ENCODE results near the gene CCDC54. TPM values are rescaled to one million over a fixed set of nuclear protein-coding genes. Genes with fewer than 3 reads are reported as not detected.
A peak's percentile ranks its signal among the peaks of the same experiment; 100 is the strongest.

The CCDC54 gene
- total and polyA plus RNA-seq, 9 donors: 1.9 to 4.9 (median 2.9) TPM; not detected in 1

DNA sequence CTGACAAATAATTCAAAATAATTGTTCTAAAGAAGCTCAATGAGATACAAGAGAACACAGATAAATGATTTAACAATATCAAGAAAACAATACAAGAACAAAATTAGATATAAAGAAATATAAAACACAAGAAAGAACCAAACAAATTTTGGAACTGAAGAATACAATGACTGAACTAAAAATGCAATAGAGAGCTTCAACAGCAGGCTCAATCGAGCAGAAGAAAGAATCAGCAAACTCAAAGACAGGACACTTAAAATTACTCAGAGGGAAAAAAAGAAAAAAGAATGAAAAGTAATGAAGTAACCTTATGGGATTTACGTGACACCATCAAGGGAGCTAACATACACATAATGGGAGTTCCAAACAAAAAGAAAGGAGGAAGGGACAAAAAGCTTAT lies 32.1 kb downstream of the CCDC54 start:
- DNase-seq: no peak
- Histone ChIP-seq H3K9me3 (replicated peaks; ENCODE audit: control insufficient read depth, low read depth, low read length) (peaks cover 13% of the 10 kb centered on the region), H3K4me3 (ENCODE audit: low read length) (no peak overlapping the region), H3K27me3 (ENCODE audit: control insufficient read depth, insufficient read depth, low read length) (no peaks in the 10 kb centered on the region), H3K4me1 (ENCODE audit: control insufficient read depth, insufficient read depth, low read length) (no peaks in the 10 kb centered on the region), H3K27ac (ENCODE audit: low read length) (no peak overlapping the region), H3K36me3 (ENCODE audit: control insufficient read depth, insufficient read depth, low read length) (no peaks in the 10 kb centered on the region)
- WGBS (ENCODE audit: insufficient coverage): no CpG with 5 or more reads among the region's 2 CpGs

DNA sequence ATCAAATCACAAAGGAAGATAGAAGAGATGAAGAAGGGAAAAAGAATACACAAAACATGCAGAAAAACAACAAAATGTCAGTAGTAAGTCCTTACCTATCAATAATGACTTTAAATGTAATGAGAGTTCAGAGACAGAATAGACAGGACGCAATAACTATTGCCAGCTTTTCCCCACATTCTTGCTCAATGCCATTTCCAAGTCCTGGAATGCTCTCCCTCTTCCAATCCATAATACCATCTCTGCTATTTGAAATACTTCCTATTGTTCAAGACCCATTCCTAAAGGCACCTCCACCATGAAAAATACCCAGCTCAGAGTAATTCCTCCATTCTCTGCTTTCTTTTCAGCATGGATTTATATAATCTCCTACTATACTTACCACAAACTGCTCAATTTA lies 33.4 kb downstream of the CCDC54 start:
- H3K9me3 ChIP-seq (replicated peaks; ENCODE audit: control insufficient read depth, low read depth, low read length): peaks cover 13% of the 10 kb centered on the region
- H3K4me3 ChIP-seq (ENCODE audit: low read length): no peak overlapping the region
- no CpG with 5 or more reads among the region's 1 CpG for WGBS (ENCODE audit: insufficient coverage)
- H3K27ac ChIP-seq (ENCODE audit: low read length): no peak overlapping the region
- no peaks in the 10 kb centered on the region for H3K36me3 ChIP-seq (ENCODE audit: control insufficient read depth, insufficient read depth, low read length)
- H3K27me3 ChIP-seq (ENCODE audit: control insufficient read depth, insufficient read depth, low read length): no peaks in the 10 kb centered on the region
- H3K4me1 ChIP-seq (ENCODE audit: control insufficient read depth, insufficient read depth, low read length): no peaks in the 10 kb centered on the region
- DNase-seq: no peak

DNA sequence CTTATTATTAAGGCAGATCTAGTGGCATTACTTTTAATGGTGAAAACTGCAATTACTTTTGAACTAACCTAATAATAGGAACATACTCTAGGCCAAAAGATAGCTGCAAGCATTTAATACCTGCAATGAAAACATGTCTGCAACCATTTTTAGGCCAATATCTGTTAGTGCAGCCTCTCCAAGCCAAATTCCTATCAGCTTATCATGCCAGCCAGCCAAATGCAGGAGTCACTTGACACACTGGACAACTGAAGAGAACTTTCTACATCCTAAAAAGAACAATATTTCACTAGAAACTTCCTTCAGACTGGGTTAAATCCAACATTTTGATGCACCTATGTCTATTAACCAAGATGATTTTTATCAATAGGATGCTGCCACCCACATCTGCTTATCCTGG lies 33.8 kb downstream of the CCDC54 start:
- no peaks in the 10 kb centered on the region for H3K27me3 ChIP-seq (ENCODE audit: control insufficient read depth, insufficient read depth, low read length)
- DNase-seq: no peak
- H3K36me3 ChIP-seq (ENCODE audit: control insufficient read depth, insufficient read depth, low read length): no peaks in the 10 kb centered on the region
- H3K4me3 ChIP-seq (ENCODE audit: low read length): no peak overlapping the region
- peaks cover 13% of the 10 kb centered on the region for H3K9me3 ChIP-seq (replicated peaks; ENCODE audit: control insufficient read depth, low read depth, low read length)
- H3K27ac ChIP-seq (ENCODE audit: low read length): peak overlapping the region; percentile 16
- no peaks in the 10 kb centered on the region for H3K4me1 ChIP-seq (ENCODE audit: control insufficient read depth, insufficient read depth, low read length)

DNA sequence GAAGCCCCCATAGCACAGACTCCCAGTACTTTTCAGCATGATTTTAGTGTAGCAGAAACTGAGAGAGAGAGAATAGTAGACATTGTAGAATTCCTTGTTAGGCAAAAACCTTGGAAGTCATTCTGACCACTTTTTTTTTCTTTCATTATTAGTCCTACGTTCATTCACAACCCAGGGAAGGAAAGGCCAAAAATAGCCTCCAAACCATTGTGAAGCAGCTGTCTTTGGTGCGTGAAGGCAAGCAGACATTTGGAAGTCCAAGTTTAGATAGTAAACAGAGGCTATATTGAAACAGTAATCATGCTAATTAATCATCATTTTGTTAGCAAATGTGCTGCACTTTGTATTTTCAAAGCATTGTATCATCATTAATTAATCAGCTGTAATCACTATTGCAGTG lies 34.5 kb downstream of the CCDC54 start:
- peak overlapping the region; percentile 16 for H3K27ac ChIP-seq (ENCODE audit: low read length)
- H3K4me1 ChIP-seq (ENCODE audit: control insufficient read depth, insufficient read depth, low read length): no peaks in the 10 kb centered on the region
- DNase-seq: peak; percentile 25
- no peaks in the 10 kb centered on the region for H3K36me3 ChIP-seq (ENCODE audit: control insufficient read depth, insufficient read depth, low read length)
- no CpG with 5 or more reads among the region's 2 CpGs for WGBS (ENCODE audit: insufficient coverage)
- peaks cover 13% of the 10 kb centered on the region for H3K9me3 ChIP-seq (replicated peaks; ENCODE audit: control insufficient read depth, low read depth, low read length)
- no peaks in the 10 kb centered on the region for H3K27me3 ChIP-seq (ENCODE audit: control insufficient read depth, insufficient read depth, low read length)
- H3K4me3 ChIP-seq (ENCODE audit: low read length): no peak overlapping the region

DNA sequence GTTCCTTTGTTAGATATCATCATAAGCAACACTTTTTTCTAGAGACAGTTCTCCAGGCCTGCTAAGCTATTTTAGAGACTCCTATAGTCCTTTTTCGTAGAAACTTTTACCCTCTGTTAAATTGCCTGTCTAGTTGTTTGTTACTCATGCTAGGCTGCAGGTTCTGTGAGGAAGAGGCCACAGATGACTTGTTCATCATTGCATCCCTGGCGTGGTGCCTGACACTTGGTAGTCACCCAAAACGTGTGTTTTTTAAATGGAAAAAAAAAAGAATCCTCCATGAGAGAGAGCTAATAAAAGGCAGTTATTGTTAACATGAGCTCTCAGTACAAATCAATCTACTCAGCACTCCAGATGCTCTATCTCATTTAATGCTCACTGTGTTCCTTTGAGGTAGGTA lies 35.1 kb downstream of the CCDC54 start:
- no peaks in the 10 kb centered on the region for H3K4me1 ChIP-seq (ENCODE audit: control insufficient read depth, insufficient read depth, low read length)
- peak; percentile 14 for DNase-seq
- H3K27me3 ChIP-seq (ENCODE audit: control insufficient read depth, insufficient read depth, low read length): no peaks in the 10 kb centered on the region
- H3K4me3 ChIP-seq (ENCODE audit: low read length): no peak overlapping the region
- H3K9me3 ChIP-seq (replicated peaks; ENCODE audit: control insufficient read depth, low read depth, low read length): peaks cover 13% of the 10 kb centered on the region
- no peak overlapping the region for H3K27ac ChIP-seq (ENCODE audit: low read length)
- WGBS (ENCODE audit: insufficient coverage): no CpG with 5 or more reads among the region's 3 CpGs
- H3K36me3 ChIP-seq (ENCODE audit: control insufficient read depth, insufficient read depth, low read length): no peaks in the 10 kb centered on the region

DNA sequence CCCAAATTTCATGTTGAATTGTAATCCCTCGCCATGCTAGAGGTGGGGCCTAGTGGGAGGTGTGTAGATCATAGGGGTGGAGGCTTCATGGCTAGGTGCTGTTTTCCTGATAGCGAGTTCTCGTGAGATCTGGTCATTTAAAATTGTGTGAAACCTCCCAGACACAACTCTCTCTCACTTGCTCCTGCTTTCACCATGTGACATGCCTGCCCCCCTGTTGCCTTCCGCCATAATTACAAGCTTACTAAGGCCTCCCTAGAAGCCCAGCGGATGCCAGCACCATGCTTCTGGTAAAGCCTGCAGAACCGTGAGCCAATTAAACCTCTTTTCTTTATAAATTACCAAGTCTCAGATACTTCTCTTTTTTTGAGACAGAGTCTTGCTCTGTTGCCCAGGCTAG lies 36.0 kb downstream of the CCDC54 start:
- WGBS (ENCODE audit: insufficient coverage): 100% methylated on average over 3 of the region's 6 CpGs
- Histone ChIP-seq H3K27me3 (ENCODE audit: control insufficient read depth, insufficient read depth, low read length) (no peaks in the 10 kb centered on the region), H3K4me1 (ENCODE audit: control insufficient read depth, insufficient read depth, low read length) (no peaks in the 10 kb centered on the region), H3K27ac (ENCODE audit: low read length) (no peak overlapping the region), H3K36me3 (ENCODE audit: control insufficient read depth, insufficient read depth, low read length) (no peaks in the 10 kb centered on the region), H3K4me3 (ENCODE audit: low read length) (no peak overlapping the region), H3K9me3 (replicated peaks; ENCODE audit: control insufficient read depth, low read depth, low read length) (peaks cover 13% of the 10 kb centered on the region)
- no peak for DNase-seq

DNA sequence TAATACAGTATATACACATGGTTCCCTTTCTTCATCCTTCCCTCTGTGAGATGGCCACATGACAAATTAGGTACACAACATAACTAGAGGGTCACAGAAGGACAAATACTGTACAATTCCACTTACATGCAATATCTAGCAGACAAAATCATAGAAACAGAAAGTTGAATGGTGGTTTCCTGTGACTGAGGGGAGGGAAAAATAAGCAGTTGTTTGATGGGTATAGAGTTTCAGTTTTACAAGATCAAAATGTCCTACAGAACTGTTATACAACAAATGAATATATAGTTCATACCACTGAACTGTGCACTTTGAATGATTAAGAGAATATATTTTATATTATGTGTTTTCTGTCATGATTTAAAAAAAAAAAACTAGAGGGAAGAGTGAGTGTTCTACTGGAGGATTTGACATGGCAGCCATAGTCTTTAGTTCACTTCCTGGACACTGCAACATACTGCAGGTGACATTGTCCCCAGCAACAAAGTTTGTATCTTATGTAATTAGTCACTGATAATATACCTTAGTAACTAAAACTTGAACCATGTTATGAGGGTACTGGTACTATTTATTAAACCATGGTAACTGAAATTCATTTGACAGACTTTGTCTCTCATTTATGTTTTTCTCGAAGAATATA lies 37.2 kb downstream of the CCDC54 start:
- Histone ChIP-seq H3K36me3 (ENCODE audit: control insufficient read depth, insufficient read depth, low read length) (no peaks in the 10 kb centered on the region), H3K27ac (ENCODE audit: low read length) (no peak overlapping the region)
- WGBS (ENCODE audit: insufficient coverage): no CpG with 5 or more reads among the region's 1 CpG

DNA sequence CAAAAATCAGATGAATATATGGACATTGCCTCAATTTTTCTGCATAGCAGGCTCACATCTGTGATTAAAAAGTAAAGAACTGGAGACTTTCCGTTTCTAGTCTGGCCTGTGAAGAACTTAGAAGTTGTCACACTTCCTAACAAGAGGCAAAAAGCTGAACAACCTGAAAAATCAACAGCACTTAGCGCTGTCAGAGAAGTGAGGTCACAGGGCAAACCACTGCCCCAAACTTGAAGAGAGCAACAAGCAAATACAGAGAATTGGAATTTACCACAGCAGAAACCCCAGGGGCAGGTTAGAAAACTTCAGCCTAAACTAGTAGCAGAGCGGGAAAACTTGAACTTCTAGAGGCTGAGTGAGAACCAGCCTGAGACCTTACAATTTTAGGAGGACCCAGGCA lies 38.9 kb downstream of the CCDC54 start:
- H3K9me3 ChIP-seq (replicated peaks; ENCODE audit: control insufficient read depth, low read depth, low read length): no peaks in the 10 kb centered on the region
- H3K36me3 ChIP-seq (ENCODE audit: control insufficient read depth, insufficient read depth, low read length): no peaks in the 10 kb centered on the region
- H3K4me1 ChIP-seq (ENCODE audit: control insufficient read depth, insufficient read depth, low read length): no peaks in the 10 kb centered on the region
- no peak for DNase-seq
- WGBS (ENCODE audit: insufficient coverage): 78% methylated on average over 3 of the region's 3 CpGs
- H3K4me3 ChIP-seq (ENCODE audit: low read length): no peak overlapping the region
- no peak overlapping the region for H3K27ac ChIP-seq (ENCODE audit: low read length)
- no peaks in the 10 kb centered on the region for H3K27me3 ChIP-seq (ENCODE audit: control insufficient read depth, insufficient read depth, low read length)

More for the DNA sequence above, 37.2 kb downstream of the CCDC54 start:
- DNase-seq: no peak
- H3K27me3 ChIP-seq (ENCODE audit: control insufficient read depth, insufficient read depth, low read length): no peaks in the 10 kb centered on the region
- H3K9me3 ChIP-seq (replicated peaks; ENCODE audit: control insufficient read depth, low read depth, low read length): peaks cover 5% of the 10 kb centered on the region
- H3K4me1 ChIP-seq (ENCODE audit: control insufficient read depth, insufficient read depth, low read length): no peaks in the 10 kb centered on the region
- no peak overlapping the region for H3K4me3 ChIP-seq (ENCODE audit: low read length)

DNA sequence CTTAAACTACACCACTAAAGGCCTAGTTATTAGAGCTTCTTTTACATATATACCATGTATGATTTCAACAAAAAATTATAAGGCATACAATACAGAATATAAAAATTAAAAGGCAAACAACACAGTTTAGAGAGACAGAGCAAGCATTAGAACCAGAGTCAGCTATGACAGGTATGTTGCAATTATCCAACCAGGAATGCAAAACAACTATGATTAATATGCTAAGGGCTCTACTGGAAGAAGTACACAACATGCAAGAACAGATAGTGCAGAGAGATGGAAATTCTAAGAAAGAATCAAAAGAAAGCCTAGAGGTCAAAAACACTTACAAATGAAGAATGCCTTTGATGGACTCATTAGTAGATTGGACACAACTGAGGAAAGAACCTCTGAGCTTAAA lies 39.6 kb downstream of the CCDC54 start:
- Histone ChIP-seq H3K27ac (ENCODE audit: low read length) (no peak overlapping the region), H3K4me1 (ENCODE audit: control insufficient read depth, insufficient read depth, low read length) (no peaks in the 10 kb centered on the region), H3K36me3 (ENCODE audit: control insufficient read depth, insufficient read depth, low read length) (no peaks in the 10 kb centered on the region), H3K4me3 (ENCODE audit: low read length) (no peak overlapping the region), H3K9me3 (replicated peaks; ENCODE audit: control insufficient read depth, low read depth, low read length) (no peaks in the 10 kb centered on the region), H3K27me3 (ENCODE audit: control insufficient read depth, insufficient read depth, low read length) (no peaks in the 10 kb centered on the region)
- DNase-seq: no peak

DNA sequence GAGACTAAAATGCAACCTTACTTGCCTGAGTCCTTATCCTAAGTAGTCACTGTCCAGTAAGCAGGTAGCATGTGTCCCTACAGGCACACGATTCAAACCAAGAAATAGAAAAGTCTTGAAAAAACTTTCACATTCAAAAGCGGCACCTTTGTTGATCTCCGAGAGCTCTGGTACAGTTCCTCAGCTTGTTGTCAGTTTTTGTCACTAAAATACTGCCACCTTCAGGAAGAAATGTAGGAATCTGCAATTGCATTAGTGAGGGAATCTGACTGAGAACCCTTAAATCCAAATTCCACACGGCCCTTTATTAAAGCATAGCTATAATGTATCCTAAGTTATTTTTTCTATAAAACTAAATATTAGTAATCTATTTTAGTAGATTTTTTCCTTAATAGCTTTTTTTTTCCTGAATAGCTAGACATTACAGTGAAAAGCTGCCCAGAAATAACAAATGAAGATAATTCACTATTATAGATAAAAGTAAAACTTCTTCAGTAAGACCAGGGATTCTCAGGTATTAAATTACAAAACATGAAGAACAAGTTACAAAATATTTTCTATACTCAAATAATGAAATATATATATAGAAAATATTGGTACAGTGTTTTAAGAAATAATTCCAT lies 44.0 kb downstream of the CCDC54 start:
- H3K9me3 ChIP-seq (replicated peaks; ENCODE audit: control insufficient read depth, low read depth, low read length): no peaks in the 10 kb centered on the region

DNA sequence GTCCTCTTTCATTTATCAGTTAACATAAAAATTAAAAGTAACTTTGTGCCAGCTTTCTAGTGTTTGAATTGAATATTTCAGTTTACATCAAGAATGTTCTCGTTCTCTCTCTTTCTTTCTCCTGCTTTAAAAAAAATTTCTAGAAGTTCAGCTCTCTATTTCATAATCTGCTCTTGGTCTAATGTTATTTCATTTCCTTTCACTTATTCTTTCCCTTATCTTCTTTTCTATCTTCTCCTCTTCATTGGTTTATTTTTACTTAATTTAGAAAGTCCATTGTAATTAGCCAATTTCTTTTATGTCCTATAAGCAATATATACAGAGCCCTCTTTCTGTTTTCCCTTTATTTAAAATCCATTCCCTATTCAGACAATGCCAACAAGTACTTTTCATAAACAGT lies 44.6 kb downstream of the CCDC54 start:
- WGBS (ENCODE audit: insufficient coverage): no CpG with 5 or more reads among the region's 1 CpG
- Histone ChIP-seq H3K4me3 (ENCODE audit: low read length) (no peak overlapping the region), H3K4me1 (ENCODE audit: control insufficient read depth, insufficient read depth, low read length) (no peaks in the 10 kb centered on the region), H3K27me3 (ENCODE audit: control insufficient read depth, insufficient read depth, low read length) (no peaks in the 10 kb centered on the region), H3K9me3 (replicated peaks; ENCODE audit: control insufficient read depth, low read depth, low read length) (no peaks in the 10 kb centered on the region), H3K36me3 (ENCODE audit: control insufficient read depth, insufficient read depth, low read length) (no peaks in the 10 kb centered on the region), H3K27ac (ENCODE audit: low read length) (no peak overlapping the region)
- DNase-seq: no peak

More for the DNA sequence above, 44.0 kb downstream of the CCDC54 start:
- Histone ChIP-seq H3K27ac (ENCODE audit: low read length) (no peak overlapping the region), H3K4me3 (ENCODE audit: low read length) (peak overlapping the region; percentile 49), H3K36me3 (ENCODE audit: control insufficient read depth, insufficient read depth, low read length) (no peaks in the 10 kb centered on the region), H3K4me1 (ENCODE audit: control insufficient read depth, insufficient read depth, low read length) (no peaks in the 10 kb centered on the region), H3K27me3 (ENCODE audit: control insufficient read depth, insufficient read depth, low read length) (no peaks in the 10 kb centered on the region)
- no CpG with 5 or more reads among the region's 4 CpGs for WGBS (ENCODE audit: insufficient coverage)
- DNase-seq: peak; percentile 86
